Skeletal muscle tissue (tissue), 4 donors: ENCODE measurements around the gene TBXT. TPM values are rescaled to one million over a fixed set of nuclear protein-coding genes. Genes with fewer than 3 reads are reported as not detected.
"Not testable (repeated sequence)": the region's sequence is repeated elsewhere in the genome, so short reads cannot be mapped to it uniquely, and the experiment has no call there.

ENCODE experiments used
- H3K27ac ChIP-seq: one replicate; pipeline ENCODE4 v1.7.0; 2013; ENCODE audit warnings: mild to moderate bottlenecking, low read depth, low read length, inconsistent platforms
- H3K27me3 ChIP-seq, 3 donors: one replicate each; pipeline ENCODE4 v1.7.0; 2013; ENCODE audit warnings: low read length in 3 of 3; ENCODE audit not compliant: control insufficient read depth in 3 of 3, insufficient read depth in 3 of 3
- H3K36me3 ChIP-seq, 3 donors: one replicate each; pipeline ENCODE4 v1.7.0; 2013; ENCODE audit warnings: low read length in 3 of 3; ENCODE audit not compliant: control insufficient read depth in 3 of 3, insufficient read depth in 3 of 3
- H3K4me1 ChIP-seq, 3 donors: one replicate each; pipeline ENCODE4 v1.7.0; 2013; ENCODE audit warnings: low read length in 3 of 3, mild to moderate bottlenecking in 3 of 3; ENCODE audit not compliant: control insufficient read depth in 3 of 3, insufficient read depth in 3 of 3
- H3K4me3 ChIP-seq, 3 donors: one replicate each; pipeline ENCODE4 v1.7.0; 2013; ENCODE audit warnings: low read length in 3 of 3
- H3K9ac ChIP-seq, 3 donors: one replicate each; pipeline ENCODE4 v1.7.0; 2013; ENCODE audit warnings: low read length in 3 of 3, mild to moderate bottlenecking in 3 of 3, moderate library complexity in 2 of 3, low read depth in 1 of 3
- H3K9me3 ChIP-seq, 3 donors: one replicate each; pipeline ENCODE4 v1.7.0; 2013; ENCODE audit warnings: low read length in 3 of 3; ENCODE audit not compliant: control insufficient read depth in 3 of 3
- total RNA-seq: library from RNA; depleted of rRNA; stranded (reverse); fragments of >200 nt; gene quantifications from one replicate; pipeline ENCODE4 v1.2.3, GENCODE V29; 2014
- donor health status: Osteomylitis.

TBXT gene
- total RNA-seq, 1 donor from 2014 or later: not detected

GRCh38 chr6:166156942-166157341, 10.7 kb downstream of the TBXT start:
- H3K27me3 ChIP-seq: peaks cover 0 to 5% (median 3%) of the 10 kb centered on the region in 3 donors
- H3K9ac ChIP-seq: no peak overlapping the region

GRCh38 chr6:166153966-166154365, 13.7 kb downstream of the TBXT start:
- H3K27me3 ChIP-seq: peaks cover 0 to 6% (median 0%) of the 10 kb centered on the region in 3 donors
- H3K9me3 ChIP-seq: peaks cover 0 to 3% (median under 1%) of the 10 kb centered on the region in 3 donors
- no peaks in the 10 kb centered on the region for H3K36me3 ChIP-seq
- H3K4me3 ChIP-seq: no peak overlapping the region
- H3K4me1 ChIP-seq: no peaks in the 10 kb centered on the region
- no peak overlapping the region for H3K9ac ChIP-seq
- no peak overlapping the region for H3K27ac ChIP-seq

More at GRCh38 chr6:166156942-166157341, 10.7 kb downstream of the TBXT start:
- H3K4me1 ChIP-seq: no peaks in the 10 kb centered on the region
- no peak overlapping the region for H3K4me3 ChIP-seq
- H3K27ac ChIP-seq: no peak overlapping the region
- no peaks in the 10 kb centered on the region for H3K9me3 ChIP-seq
- no peaks in the 10 kb centered on the region for H3K36me3 ChIP-seq

- Histone ChIP-seq H3K27me3 (peaks cover 0 to 6% (median 0%) of the 10 kb centered on the region in 3 donors), H3K4me3 (no peak overlapping the region), H3K36me3 (no peaks in the 10 kb centered on the region), H3K9ac (no peak overlapping the region), H3K4me1 (no peaks in the 10 kb centered on the region), H3K9me3 (peaks cover 0 to 7% (median 2%) of the 10 kb centered on the region in 3 donors), H3K27ac (no peak overlapping the region)
Measured at GRCh38 chr6:166152660-166153059, 15.0 kb downstream of the TBXT start.

- peaks cover 0 to 6% (median 0%) of the 10 kb centered on the region in 3 donors for H3K27me3 ChIP-seq
- H3K9ac ChIP-seq: no peak overlapping the region
- H3K36me3 ChIP-seq: no peaks in the 10 kb centered on the region
- no peak overlapping the region for H3K4me3 ChIP-seq
- no peak overlapping the region for H3K27ac ChIP-seq
- peaks cover 0 to 7% (median 2%) of the 10 kb centered on the region in 3 donors for H3K9me3 ChIP-seq
- no peaks in the 10 kb centered on the region for H3K4me1 ChIP-seq
Measured at GRCh38 chr6:166151798-166152197, 15.9 kb downstream of the TBXT start.

GRCh38 chr6:166145751-166146150, 21.9 kb downstream of the TBXT start:
- H3K9me3 ChIP-seq: peaks cover 0 to 7% (median 2%) of the 10 kb centered on the region in 3 donors
- no peak overlapping the region for H3K9ac ChIP-seq
- H3K4me1 ChIP-seq: no peaks in the 10 kb centered on the region
- H3K27me3 ChIP-seq: peaks cover 0 to 6% (median 0%) of the 10 kb centered on the region in 3 donors
- no peak overlapping the region for H3K27ac ChIP-seq
- H3K36me3 ChIP-seq: no peaks in the 10 kb centered on the region
- no peak overlapping the region for H3K4me3 ChIP-seq

- Histone ChIP-seq H3K4me3 (no peak overlapping the region), H3K27ac (no peak overlapping the region), H3K36me3 (no peaks in the 10 kb centered on the region), H3K4me1 (no peaks in the 10 kb centered on the region), H3K9ac (no peak overlapping the region), H3K9me3 (peaks cover 0 to 2% (median 0%) of the 10 kb centered on the region in 3 donors), H3K27me3 (no peaks in the 10 kb centered on the region)
Measured at GRCh38 chr6:166143011-166143410, 24.6 kb downstream of the TBXT start.

GRCh38 chr6:166127624-166128472, 39.8 kb downstream of the TBXT start:
- no peak overlapping the region for H3K9ac ChIP-seq
- H3K27ac ChIP-seq: no peak overlapping the region
- no peak overlapping the region for H3K4me3 ChIP-seq
- H3K4me1 ChIP-seq: no peaks in the 10 kb centered on the region
- no peaks in the 10 kb centered on the region for H3K36me3 ChIP-seq
- H3K27me3 ChIP-seq: peaks cover 0 to 21% (median 7%) of the 10 kb centered on the region in 3 donors
- no peaks in the 10 kb centered on the region for H3K9me3 ChIP-seq

GRCh38 chr6:166123115-166123514, 44.5 kb downstream of the TBXT start:
- not testable (repeated sequence) for H3K4me3 ChIP-seq, H3K27ac ChIP-seq, H3K9me3 ChIP-seq, H3K36me3 ChIP-seq, H3K4me1 ChIP-seq, H3K9ac ChIP-seq
- H3K27me3 ChIP-seq: peaks cover 0 to 21% (median 7%) of the 10 kb centered on the region in 3 donors

GRCh38 chr6:166121726-166122125, 45.9 kb downstream of the TBXT start:
- H3K9me3 ChIP-seq: no peaks in the 10 kb centered on the region
- peaks cover 0 to 11% (median 7%) of the 10 kb centered on the region in 3 donors for H3K27me3 ChIP-seq

GRCh38 chr6:166119116-166119911, 48.3 kb downstream of the TBXT start:
- H3K9me3 ChIP-seq: no peaks in the 10 kb centered on the region
- no peaks in the 10 kb centered on the region for H3K4me1 ChIP-seq
- H3K36me3 ChIP-seq: no peaks in the 10 kb centered on the region
- no peaks in the 10 kb centered on the region for H3K27me3 ChIP-seq
- no peak overlapping the region for H3K27ac ChIP-seq
- no peak overlapping the region for H3K9ac ChIP-seq
- H3K4me3 ChIP-seq: no peak overlapping the region

More at GRCh38 chr6:166121726-166122125, 45.9 kb downstream of the TBXT start:
- H3K4me3 ChIP-seq: no peak overlapping the region
- no peaks in the 10 kb centered on the region for H3K4me1 ChIP-seq
- H3K9ac ChIP-seq: no peak overlapping the region
- no peak overlapping the region for H3K27ac ChIP-seq
- H3K36me3 ChIP-seq: no peaks in the 10 kb centered on the region
